Activated naive CD4-positive, alpha-beta T cell treated with anti-CD3 and anti-CD28 coated beads for 36 hours (primary cell): ENCODE data around the gene CISD3. TPM values are rescaled to one million over a fixed set of nuclear protein-coding genes. Genes with fewer than 3 reads are reported as not detected.
"Not testable (repeated sequence)": the region's sequence is repeated elsewhere in the genome, so short reads cannot be mapped to it uniquely, and the experiment has no call there.

Experiments
- CTCF ChIA-PET: fragments of 350-600 bp; sonication (Branson Sonifier 250); formaldehyde crosslinking; loops from one replicate; lab custom pipeline; 2021; ENCODE audit warnings: antibody characterized with exemption; lab: Charles Lee
- DNase-seq: peaks from one replicate; pipeline ENCODE4 v3.0.0-alpha.2; 2020
- H3K27ac Mint-ChIP-seq: one replicate; pipeline ENCODE4 v1.8.0; 2021; ENCODE audit warnings: mild to moderate bottlenecking, mixed read lengths
- H3K27me3 Mint-ChIP-seq: one replicate; pipeline ENCODE4 v1.8.0; 2021; ENCODE audit warnings: low read depth, mixed read lengths
- H3K36me3 Mint-ChIP-seq: one replicate; pipeline ENCODE4 v1.8.0; 2021; ENCODE audit warnings: low read depth, mixed read lengths
- H3K4me1 Mint-ChIP-seq: one replicate; pipeline ENCODE4 v1.8.0; 2021; ENCODE audit warnings: low read depth, mixed read lengths
- H3K4me3 Mint-ChIP-seq: one replicate; pipeline ENCODE4 v1.8.0; 2021; ENCODE audit warnings: mild to moderate bottlenecking, moderate library complexity, mixed read lengths
- H3K9me3 Mint-ChIP-seq: one replicate; pipeline ENCODE4 v1.8.0; 2021; ENCODE audit warnings: mixed read lengths
- intact Hi-C: fragments of 100-400 bp; cut with micrococcal nuclease; formaldehyde crosslinking; loops from one replicate; pipeline ENCODE4 v1.15.1; 2023
- total RNA-seq, 2 experiments: library from RNA; stranded (reverse); gene quantifications; one replicate each; pipeline ENCODE4 v1.2.3, GENCODE V29; 2021

The CISD3 gene
- total RNA-seq, 2 experiments from 2014 or later: 35.1 to 35.8 TPM

DNA sequence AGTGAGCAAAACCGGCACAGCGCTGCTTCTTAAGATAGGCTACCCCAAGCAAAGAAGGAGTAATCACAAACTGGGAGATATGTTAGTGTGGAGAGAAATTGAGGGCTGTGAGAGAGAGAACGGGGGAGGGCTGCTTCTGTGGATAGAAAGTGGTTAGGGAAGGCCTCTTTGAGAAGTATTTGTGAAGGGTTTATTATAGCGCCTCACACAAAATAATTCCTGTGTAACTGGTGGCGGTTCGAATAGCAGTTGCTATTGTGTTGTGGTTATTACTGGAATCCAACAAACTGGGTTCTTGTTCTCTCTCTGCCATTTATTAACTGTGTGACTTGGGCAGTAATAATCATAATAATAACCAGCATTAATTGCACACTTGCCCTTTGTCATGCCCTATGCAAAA is 9.2 kb upstream of the CISD3 start:
- Mint-ChIP-seq H3K27me3 (no peaks in the 10 kb centered on the region), H3K4me1 (peaks cover 31% of the 10 kb centered on the region), H3K9me3 (no peaks in the 10 kb centered on the region), H3K36me3 (peaks cover 26% of the 10 kb centered on the region), H3K4me3 (no peak overlapping the region), H3K27ac (peak overlapping the region; percentile 37)
- intact Hi-C loops: no loop called here
- CTCF ChIA-PET: no interaction called here
- DNase-seq: no peak

GRCh38 chr17:38721802-38722201 is 8.3 kb upstream of the CISD3 start:
- intact Hi-C loops: no loop called here
- Mint-ChIP-seq H3K27me3 (no peaks in the 10 kb centered on the region), H3K9me3 (no peaks in the 10 kb centered on the region), H3K4me1 (peaks cover 35% of the 10 kb centered on the region), H3K4me3 (no peak overlapping the region), H3K27ac (no peak overlapping the region), H3K36me3 (peaks cover 27% of the 10 kb centered on the region)
- DNase-seq: no peak
- CTCF ChIA-PET: no interaction called here

DNA sequence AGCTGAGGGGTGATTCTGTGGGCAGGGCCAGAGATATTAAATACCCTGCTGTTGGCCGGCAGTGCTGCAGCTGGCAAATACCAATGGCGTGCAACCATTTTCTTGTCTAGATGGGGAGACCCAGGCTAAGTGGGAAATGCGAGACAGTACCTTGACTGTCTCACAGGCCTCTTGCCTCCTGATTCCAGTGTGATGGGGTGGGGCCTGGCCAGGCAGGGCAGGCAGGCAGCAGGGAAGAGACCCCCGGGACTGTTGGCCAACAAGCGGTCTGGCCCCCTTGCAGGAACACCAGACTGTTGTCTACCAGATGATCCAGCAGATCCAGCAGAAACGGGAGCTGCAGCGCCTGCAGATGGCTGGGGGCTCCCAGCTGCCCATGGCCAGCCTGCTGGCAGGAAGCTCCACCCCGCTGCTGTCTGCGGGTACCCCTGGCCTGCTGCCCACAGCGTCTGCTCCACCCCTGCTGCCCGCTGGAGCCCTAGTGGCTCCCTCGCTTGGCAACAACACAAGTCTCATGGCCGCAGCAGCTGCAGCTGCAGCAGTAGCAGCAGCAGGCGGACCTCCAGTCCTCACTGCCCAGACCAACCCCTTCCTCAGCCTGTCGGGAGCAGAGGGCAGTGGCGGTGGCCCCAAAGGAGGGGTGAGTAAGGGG is 5.7 kb upstream of the CISD3 start:
- H3K27me3 Mint-ChIP-seq: no peaks in the 10 kb centered on the region
- peaks cover 23% of the 10 kb centered on the region for H3K36me3 Mint-ChIP-seq
- intact Hi-C loops: no loop called here
- peaks cover 3% of the 10 kb centered on the region for H3K9me3 Mint-ChIP-seq
- CTCF ChIA-PET: interaction anchor here (1.2 kb wide), 1 partner anchor 10 kb away, joined by 4 read pairs; no protein-coding TSS in a partner anchor
- H3K4me3 Mint-ChIP-seq: no peak overlapping the region
- peaks cover 53% of the 10 kb centered on the region for H3K4me1 Mint-ChIP-seq
- H3K27ac Mint-ChIP-seq: peak overlapping the region; percentile 50
- DNase-seq: no peak

DNA sequence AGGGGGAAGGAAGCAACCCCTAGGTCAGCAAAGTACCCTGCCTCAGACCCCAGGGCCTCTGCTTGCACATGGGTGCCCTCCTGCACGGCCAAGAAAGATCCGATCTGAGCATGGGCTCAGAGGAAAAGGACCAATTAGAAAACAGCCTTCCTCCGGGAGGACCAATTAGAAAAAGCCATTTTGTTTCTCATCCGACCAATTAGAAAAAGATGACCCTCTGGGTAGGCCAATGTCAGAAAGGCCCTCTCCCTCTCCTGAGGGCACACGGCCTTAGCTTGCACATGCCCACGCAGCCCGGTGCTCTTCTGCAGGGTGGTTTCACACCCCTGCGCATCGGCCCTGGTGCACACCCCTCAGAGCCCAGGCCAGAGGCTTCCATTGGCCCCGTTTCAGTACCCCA is 5.1 kb upstream of the CISD3 start:
- Mint-ChIP-seq H3K4me3 (no peak overlapping the region), H3K9me3 (peaks cover 3% of the 10 kb centered on the region), H3K27me3 (no peaks in the 10 kb centered on the region), H3K4me1 (peaks cover 52% of the 10 kb centered on the region), H3K36me3 (peaks cover 22% of the 10 kb centered on the region), H3K27ac (peak overlapping the region; percentile 50)
- DNase-seq: no peak
- CTCF ChIA-PET: interaction anchor here (1.5 kb wide), 1 partner anchor 10 kb away, joined by 3 read pairs; no protein-coding TSS in a partner anchor
- intact Hi-C loops: no loop called here

DNA sequence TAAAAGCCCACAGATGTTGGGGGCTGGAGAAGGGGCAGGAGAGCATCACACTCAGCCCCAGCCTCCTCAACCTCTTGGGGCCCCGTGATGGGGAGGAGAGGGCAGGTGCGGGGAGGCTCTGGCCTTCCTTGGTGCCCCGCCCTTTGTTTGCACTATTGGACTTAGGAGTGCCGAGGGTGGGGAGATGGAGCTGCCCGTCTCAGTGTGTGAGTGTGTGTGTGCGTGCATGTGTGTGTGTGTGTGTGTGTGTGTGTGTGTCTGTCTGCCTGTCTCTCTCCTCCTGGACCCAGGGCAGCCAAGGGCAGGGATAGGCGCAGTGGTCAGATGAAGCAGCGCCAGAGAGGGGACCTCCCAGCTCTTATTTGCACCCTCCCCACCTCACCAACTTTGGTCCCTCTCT is 4.0 kb upstream of the CISD3 start:
- H3K4me1 Mint-ChIP-seq: peaks cover 53% of the 10 kb centered on the region
- H3K27me3 Mint-ChIP-seq, H3K9me3 Mint-ChIP-seq, intact Hi-C loops, H3K4me3 Mint-ChIP-seq: not testable (repeated sequence)
- peak overlapping the region; percentile 98 for H3K27ac Mint-ChIP-seq
- H3K36me3 Mint-ChIP-seq: peaks cover 20% of the 10 kb centered on the region
- CTCF ChIA-PET: interaction anchor here (1.5 to 3.6 kb wide), 2 partner anchors 9 to 16 kb away, joined by 3 to 12 read pairs; no protein-coding TSS in a partner anchor
- peak; percentile 19 for DNase-seq

DNA sequence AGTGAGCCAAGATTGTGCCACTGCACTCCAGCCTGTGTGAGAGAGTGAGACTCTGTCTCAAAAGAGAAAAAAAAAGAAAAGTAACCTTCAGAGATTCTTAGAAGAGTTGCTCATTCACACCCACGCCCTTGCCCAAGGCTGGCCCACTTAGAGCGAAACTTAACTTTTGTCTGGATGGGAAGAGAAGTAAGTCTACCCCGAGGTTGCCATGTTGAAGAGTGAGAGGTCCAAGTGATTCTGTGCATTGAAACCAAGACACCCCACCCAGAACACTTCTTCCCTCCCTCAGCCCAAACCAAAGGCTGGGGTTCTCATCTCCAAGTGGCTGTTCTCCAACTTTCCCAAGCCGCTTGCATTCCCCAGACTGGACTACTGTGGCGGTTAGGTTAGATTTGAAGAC is 2.4 kb upstream of the CISD3 start:
- H3K9me3 Mint-ChIP-seq: peaks cover 3% of the 10 kb centered on the region
- H3K36me3 Mint-ChIP-seq: peaks cover 21% of the 10 kb centered on the region
- intact Hi-C loops: loop anchor here (1.0 kb wide), 2 partner anchors 21 to 50 kb away; no protein-coding TSS in a partner anchor
- peak; percentile 94 for DNase-seq
- peaks cover 67% of the 10 kb centered on the region for H3K4me1 Mint-ChIP-seq
- peak overlapping the region; percentile 98 for H3K27ac Mint-ChIP-seq
- CTCF ChIA-PET: interaction anchor here (1.0 to 3.6 kb wide), 8 partner anchors 12 to 209 kb away, joined by 3 to 17 read pairs (median 6); partner anchors contain the start of gene MLLT6
- peak overlapping the region; percentile 58 for H3K4me3 Mint-ChIP-seq
- no peaks in the 10 kb centered on the region for H3K27me3 Mint-ChIP-seq

GRCh38 chr17:38728290-38728831 is 1.8 kb upstream of the CISD3 start:
- H3K27me3 Mint-ChIP-seq: no peaks in the 10 kb centered on the region

DNA sequence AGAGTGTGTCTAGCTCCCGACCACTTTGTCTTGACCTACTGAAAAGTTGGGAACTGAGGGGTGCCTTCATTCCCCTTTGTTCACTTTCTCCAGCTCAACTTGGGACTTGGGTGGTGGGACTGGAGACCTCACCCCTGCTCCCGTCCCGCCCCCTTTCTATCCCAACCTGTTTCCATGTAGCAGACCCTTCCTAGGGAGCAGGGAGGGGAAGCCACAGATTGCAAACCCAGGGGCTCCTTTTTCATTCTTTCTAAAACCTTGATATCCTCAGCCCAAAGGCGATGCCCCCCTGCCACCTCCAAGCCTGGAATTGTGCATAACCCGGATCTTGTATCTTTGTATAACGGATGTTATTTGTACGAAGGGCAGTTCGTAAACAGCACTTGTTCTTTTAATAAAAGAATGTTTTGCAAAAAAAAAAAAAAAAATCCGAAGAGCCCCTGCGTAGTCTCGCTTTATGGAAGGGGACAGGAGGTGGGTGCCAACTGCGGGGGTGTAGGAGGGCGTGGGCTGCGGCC is 714 bp upstream of the CISD3 start:
- Mint-ChIP-seq H3K4me3 (peak overlapping the region; percentile 57), H3K27ac (peak overlapping the region; percentile 98), H3K4me1 (peaks cover 79% of the 10 kb centered on the region), H3K36me3 (peaks cover 24% of the 10 kb centered on the region), H3K27me3 (no peaks in the 10 kb centered on the region), H3K9me3 (peaks cover 3% of the 10 kb centered on the region)
- CTCF ChIA-PET: interaction anchor here (1.0 to 3.6 kb wide), 8 partner anchors 14 to 111 kb away, joined by 3 to 17 read pairs (median 6); partner anchors contain the start of gene MLLT6
- intact Hi-C loops: no loop called here
- no peak for DNase-seq

More at GRCh38 chr17:38728290-38728831, 1.8 kb upstream of the CISD3 start:
- Mint-ChIP-seq H3K4me3 (peak overlapping the region; percentile 58), H3K27ac (peak overlapping the region; percentile 98), H3K9me3 (peaks cover 3% of the 10 kb centered on the region), H3K4me1 (peaks cover 71% of the 10 kb centered on the region), H3K36me3 (peaks cover 21% of the 10 kb centered on the region)
- CTCF ChIA-PET: interaction anchor here (1.0 to 3.6 kb wide), 10 partner anchors 12 to 208 kb away, joined by 3 to 17 read pairs (median 6); partner anchors contain the start of gene MLLT6
- intact Hi-C loops: no loop called here
- peak; percentile 79 for DNase-seq

GRCh38 chr17:38730526-38731379 is 612 bp downstream of the CISD3 start:
- Mint-ChIP-seq H3K27me3 (no peaks in the 10 kb centered on the region), H3K27ac (peak overlapping the region; percentile 90), H3K36me3 (peaks cover 23% of the 10 kb centered on the region), H3K4me1 (peaks cover 81% of the 10 kb centered on the region), H3K4me3 (peak overlapping the region; percentile 94), H3K9me3 (peaks cover 3% of the 10 kb centered on the region)
- CTCF ChIA-PET: interaction anchor here (0.6 to 2.2 kb wide), 8 partner anchors 15 to 423 kb away, joined by 3 to 14 read pairs (median 4); no protein-coding TSS in a partner anchor
- peak; percentile 30 for DNase-seq
- intact Hi-C loops: loop anchor here (1.0 to 5.0 kb wide), 3 partner anchors 22 to 422 kb away; partner anchors contain the start of genes PLXDC1 and PSMB3

GRCh38 chr17:38731526-38732294 is 1.6 kb downstream of the CISD3 start:
- intact Hi-C loops: loop anchor here (5.0 kb wide), 1 partner anchor 421 kb away; the partner anchor contains the start of gene PLXDC1
- peaks cover 20% of the 10 kb centered on the region for H3K36me3 Mint-ChIP-seq
- H3K9me3 Mint-ChIP-seq: peaks cover 3% of the 10 kb centered on the region
- CTCF ChIA-PET: interaction anchor here (0.6 to 2.2 kb wide), 9 partner anchors 16 to 422 kb away, joined by 3 to 14 read pairs (median 4); no protein-coding TSS in a partner anchor
- peak overlapping the region; percentile 14 for H3K27ac Mint-ChIP-seq
- DNase-seq: no peak
- H3K27me3 Mint-ChIP-seq: no peaks in the 10 kb centered on the region
- H3K4me1 Mint-ChIP-seq: peaks cover 75% of the 10 kb centered on the region
- peak overlapping the region; percentile 94 for H3K4me3 Mint-ChIP-seq
